SK-N-SH (cell line): ENCODE data around the gene ARID5A.

Experiments used
- CTCF ChIP-seq: fragments of 200-600 bp; sonication (generic); IDR thresholded peaks from 2 replicates; pipeline ENCODE4 v1.6.1; 2017; ENCODE audit warnings: antibody characterized with exemption, mild to moderate bottlenecking, moderate library complexity
- MAX ChIP-seq: IDR thresholded peaks from 2 replicates; pipeline ENCODE4 v1.4.0; 2012; ENCODE audit warnings: low read depth
- POLR2AphosphoS5 ChIP-seq: IDR thresholded peaks from 2 replicates; pipeline ENCODE4 v1.6.1; 2012; ENCODE audit warnings: low read depth, low read length
- RAD21 ChIP-seq: IDR thresholded peaks from 2 replicates; pipeline ENCODE4 v1.6.1; 2012; ENCODE audit warnings: mild to moderate bottlenecking, low read length
- TF ChIP-seq, protein P1 (sequence below): IDR thresholded peaks from 2 replicates; pipeline ENCODE4 v1.6.1; 2012; ENCODE audit warnings: mild to moderate bottlenecking, low read depth, low read length, moderate library complexity

DNA sequence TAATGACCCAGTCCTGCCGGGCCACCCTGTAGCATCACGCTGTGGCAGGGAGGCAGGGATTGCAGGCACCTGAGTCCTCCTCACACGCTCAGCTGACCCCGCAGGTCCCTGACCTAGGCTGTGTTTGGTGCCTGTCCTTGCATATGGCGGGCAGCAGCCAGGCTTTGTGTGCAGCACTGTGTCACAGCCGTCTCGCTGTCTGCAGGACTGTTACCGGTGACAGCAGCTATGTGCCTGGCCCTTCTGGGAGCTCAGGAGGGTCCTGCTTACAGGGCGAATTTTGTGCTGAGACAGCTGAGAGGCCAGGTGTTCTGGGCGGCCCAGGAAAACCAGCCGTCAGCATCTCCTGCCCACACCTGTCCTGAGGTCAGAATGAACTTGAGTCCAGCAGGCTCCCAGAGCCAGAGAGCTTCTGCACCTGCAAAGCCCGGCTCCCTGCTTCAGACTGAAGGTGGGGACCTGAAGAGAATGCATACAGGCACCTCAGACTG lies 10.4 kb upstream of the ARID5A start:
- TF ChIP-seq CTCF (no peak), RAD21 (no peak), MAX (no peak), POLR2AphosphoS5 (no peak)
- TF ChIP-seq, protein P1, sequence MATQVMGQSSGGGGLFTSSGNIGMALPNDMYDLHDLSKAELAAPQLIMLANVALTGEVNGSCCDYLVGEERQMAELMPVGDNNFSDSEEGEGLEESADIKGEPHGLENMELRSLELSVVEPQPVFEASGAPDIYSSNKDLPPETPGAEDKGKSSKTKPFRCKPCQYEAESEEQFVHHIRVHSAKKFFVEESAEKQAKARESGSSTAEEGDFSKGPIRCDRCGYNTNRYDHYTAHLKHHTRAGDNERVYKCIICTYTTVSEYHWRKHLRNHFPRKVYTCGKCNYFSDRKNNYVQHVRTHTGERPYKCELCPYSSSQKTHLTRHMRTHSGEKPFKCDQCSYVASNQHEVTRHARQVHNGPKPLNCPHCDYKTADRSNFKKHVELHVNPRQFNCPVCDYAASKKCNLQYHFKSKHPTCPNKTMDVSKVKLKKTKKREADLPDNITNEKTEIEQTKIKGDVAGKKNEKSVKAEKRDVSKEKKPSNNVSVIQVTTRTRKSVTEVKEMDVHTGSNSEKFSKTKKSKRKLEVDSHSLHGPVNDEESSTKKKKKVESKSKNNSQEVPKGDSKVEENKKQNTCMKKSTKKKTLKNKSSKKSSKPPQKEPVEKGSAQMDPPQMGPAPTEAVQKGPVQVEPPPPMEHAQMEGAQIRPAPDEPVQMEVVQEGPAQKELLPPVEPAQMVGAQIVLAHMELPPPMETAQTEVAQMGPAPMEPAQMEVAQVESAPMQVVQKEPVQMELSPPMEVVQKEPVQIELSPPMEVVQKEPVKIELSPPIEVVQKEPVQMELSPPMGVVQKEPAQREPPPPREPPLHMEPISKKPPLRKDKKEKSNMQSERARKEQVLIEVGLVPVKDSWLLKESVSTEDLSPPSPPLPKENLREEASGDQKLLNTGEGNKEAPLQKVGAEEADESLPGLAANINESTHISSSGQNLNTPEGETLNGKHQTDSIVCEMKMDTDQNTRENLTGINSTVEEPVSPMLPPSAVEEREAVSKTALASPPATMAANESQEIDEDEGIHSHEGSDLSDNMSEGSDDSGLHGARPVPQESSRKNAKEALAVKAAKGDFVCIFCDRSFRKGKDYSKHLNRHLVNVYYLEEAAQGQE, result no peak
